ENCODE data around the gene KLK6.

Gene KLK6
- 0 reads per million in 2 donors for total RNA-seq

- DNase-seq = no peak
Measured at GRCh38 chr19:50969413-50969760, at the start of gene KLK6. TSS of gene KLK6 (minus strand) at chr19:50969591. CDS start at chr19:50968104, 1,487 bp downstream.

GRCh38 chr19:51018745-51019543 is 49.6 kb upstream of the KLK6 start:
- DNase-seq = no peak

DNA sequence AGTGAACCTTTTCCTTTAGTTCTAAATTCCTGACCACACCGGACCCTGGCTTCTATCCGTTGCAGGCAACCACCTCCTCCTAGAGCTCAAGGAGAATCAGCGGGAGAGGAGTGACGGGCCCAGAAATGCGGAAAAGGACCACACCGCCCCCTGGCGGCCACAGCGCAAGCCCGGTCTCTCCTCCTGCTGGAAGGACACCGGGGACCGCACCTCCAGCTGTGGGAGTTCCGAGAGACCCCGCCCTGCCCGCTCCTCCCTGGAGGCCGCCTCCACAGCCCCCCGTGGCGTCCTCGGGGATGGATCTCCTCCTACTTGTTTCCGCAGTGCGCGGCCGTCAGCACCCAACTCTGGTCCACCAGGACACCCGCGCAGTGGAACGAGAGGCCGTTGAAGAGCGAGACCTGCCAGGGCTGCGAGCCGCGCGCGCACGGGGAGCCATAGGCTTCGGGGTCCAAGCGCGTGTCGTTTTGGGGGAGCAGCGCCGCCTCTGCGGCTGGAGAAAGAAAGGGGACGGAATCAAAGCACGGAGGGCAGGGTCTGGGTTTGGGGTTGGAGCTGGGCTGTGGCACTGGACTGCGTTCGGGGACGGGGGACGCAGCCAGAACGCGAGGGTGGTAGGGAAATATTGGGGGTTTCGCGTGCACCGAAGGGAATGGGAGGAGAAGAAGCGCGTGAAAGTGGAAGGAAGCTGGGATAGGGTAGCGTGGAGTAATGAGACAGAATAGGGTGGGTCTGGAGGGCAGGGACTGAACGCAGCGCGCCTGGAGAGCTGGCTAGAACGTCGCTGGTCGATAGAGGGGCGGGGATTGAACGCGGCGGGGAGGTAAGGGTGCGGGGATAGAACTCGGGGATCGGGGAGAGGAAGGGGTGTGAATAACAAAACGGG is 47.6 kb upstream of the KLK6 start:
- DNase-seq = peak in 3 of 5 experiments; percentile 17 to 42 (median 37)

DNA sequence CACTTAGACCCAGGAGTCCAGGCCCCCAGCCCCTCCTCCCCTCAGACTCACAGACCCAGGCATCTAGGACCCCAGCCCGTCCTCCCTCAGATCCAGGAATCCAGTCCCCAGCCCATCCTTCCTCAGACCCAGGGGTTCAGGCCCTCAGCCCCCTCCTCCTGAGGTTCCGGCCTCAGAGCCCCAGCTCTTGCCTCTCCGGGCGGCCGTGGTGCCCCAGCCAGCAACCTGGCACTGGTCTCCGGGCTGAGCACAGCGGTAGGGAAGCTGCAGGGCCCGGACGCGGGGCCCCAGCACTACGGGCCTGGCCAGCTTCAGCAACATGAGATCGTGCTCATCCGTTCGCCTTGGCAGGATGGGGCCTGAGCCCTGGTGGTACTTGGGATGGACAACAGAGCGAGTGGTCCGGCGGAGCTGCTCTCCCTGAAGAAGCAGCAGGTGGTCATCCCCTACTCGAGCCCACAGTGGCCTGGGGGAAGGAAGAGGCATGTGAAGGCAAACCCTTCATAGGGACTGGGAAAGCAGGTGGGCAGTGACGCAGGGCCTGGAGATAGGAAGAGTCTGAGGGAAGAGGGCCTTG is 46.4 kb upstream of the KLK6 start:
- no peak for DNase-seq

DNA sequence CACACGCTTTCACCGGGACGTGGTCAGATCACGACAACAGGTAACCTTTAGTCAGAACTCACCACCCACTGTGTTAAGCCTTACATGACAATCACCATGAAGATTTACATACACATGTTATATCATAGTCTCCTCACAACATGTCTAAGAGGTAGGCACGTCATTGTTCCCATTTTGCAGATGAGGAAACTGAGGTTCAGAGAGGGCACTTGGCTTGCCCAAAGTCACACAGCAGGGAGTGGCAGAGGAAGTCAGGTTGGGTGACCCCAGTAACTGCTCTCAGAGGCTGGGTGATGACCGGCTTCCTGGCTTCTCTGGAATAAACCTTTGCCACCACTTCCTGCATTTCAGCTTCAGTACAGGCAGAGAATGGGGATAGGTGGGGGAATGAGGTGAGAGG is 44.9 kb upstream of the KLK6 start:
- peak in 1 of 5 experiments; percentile 13 for DNase-seq

DNA sequence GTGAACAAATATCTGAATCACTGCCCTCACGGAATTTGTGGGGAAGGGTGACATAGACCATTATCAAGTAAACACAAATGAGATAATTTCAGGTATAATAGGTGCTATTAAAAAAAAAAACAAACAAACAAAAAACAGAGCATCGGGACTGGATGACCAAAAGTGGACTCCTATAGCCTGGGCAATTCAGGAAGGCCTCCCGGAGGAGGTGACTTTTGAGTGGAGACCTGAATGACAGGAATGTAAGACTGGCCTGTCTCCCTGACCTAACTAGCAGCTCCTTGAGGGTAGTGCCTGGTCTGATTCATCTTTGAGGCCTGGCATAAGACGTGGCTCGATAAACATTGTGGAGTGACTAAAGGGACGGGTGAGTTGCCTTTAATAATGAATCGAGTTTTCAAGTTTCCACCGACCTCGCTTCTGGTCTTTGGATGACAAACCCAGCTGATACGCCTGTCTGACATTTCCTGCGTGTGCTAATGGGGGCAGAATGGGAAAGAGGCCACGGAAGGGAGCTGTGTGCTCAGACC is 43.3 kb upstream of the KLK6 start:
- no peak for DNase-seq

DNA sequence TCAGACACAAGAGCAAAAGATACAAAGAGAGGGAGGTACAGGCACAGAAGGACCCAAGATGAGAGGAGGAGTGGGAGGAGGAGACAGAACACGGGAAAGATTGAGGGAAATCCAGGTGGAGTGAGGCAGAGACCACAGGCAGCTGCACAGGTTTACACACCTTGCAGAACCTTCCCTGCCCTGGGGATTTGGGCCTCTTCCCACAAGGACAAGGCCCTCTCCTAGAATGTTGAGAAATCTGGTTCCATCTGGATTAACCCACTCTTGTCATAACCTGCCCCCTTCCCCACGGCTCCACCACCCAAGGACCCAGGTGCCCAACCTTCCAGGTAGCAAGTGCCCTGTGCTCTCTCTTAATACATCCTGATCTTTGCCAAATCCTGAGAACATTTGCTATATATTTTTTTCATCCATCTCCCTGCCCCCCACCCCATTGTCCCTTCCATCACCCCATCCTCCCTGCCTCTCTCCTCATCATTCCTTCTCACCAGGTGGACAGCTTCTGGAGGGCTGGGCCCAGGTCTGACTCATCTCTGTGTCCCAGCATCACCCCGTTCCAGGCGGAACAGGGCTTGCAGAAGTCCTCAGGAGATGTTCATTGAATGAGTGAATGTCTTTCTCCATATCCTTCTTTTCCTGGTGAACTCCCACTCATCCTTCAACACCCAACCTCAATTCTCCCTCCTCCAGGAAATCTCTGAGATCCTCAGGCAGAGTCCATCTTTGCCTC is 40.8 kb upstream of the KLK6 start:
- DNase-seq = no peak

DNA sequence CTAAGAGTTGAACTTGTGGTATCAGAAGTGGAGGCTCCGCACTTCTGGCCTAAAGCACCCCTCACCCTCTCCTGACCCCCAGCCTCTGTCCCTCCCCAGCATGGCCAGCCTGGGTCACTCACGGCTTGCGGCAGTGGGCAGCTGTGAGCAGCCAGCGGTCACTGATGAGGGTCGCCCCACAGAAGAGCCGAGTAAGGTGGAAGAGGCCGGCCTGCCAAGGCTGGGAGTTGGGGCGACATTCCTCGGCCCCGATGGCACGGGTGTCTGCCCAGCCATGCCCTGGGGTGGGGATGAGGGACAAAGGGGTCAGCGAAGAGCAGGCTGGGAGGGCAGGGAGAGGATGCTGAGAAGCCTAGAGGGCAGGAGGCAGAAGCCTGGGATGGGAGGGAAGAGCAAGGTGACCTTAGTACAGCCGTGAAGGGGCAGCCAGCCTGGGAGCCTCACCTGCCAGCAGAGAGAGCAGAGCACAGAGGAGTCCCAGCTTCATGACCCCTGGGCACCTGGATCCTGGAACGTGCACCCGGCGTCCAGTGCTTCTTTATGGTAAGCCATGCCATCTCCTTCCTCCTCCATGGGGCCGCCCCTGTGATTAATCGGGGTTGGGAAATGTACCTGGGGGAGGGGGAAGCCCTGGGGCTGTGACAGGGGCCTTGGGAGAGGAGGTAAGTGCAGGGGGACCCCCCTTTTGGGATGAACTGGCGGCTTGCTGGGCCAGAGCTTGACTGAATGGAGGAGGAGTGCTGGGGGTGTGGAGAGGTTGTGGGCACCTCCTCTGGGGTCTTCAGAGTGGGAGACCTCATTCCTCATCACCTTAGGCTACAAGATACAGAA is 39.9 kb upstream of the KLK6 start:
- no peak for DNase-seq

GRCh38 chr19:51007488-51007887 is 38.1 kb upstream of the KLK6 start:
- DNase-seq = no peak

DNA sequence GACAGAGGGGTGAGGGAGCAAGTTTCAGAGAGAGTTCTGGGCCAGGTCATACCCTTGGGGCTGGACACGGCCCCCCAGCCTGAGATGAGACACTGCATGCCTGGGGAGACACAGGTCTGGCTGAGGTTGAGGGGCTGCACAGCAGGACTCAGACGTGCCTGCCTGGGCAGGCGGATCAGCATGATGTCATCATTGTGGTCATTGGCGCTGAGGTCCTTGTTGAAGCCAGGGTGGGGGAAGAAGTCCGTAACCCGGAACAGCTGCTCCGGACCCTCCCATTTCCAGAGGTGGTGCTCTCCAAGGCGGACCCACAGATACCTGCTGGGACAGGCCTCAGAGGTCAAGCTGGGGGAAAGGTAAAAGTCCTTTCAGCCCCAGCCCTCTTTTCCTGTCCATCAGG is 37.0 kb upstream of the KLK6 start:
- no peak for DNase-seq

DNA sequence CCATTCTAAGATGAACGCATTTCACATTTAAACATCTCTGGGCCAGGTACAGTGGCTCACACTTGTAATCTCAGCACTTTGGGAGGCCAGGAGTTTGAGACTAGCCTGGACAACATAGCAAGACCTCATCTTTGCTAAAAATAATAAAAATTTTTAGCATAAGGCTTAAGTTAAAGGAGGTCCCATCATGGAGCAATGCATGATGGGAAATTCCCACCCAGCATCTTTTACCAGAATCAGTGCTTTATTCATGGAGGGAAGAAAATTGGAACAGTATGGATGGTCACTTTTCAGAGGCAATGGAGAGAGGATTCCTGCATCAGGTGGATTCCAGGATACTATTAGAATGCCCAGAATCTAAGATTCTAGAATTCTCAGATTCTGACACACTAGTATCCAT is 35.9 kb upstream of the KLK6 start:
- DNase-seq = no peak

DNA sequence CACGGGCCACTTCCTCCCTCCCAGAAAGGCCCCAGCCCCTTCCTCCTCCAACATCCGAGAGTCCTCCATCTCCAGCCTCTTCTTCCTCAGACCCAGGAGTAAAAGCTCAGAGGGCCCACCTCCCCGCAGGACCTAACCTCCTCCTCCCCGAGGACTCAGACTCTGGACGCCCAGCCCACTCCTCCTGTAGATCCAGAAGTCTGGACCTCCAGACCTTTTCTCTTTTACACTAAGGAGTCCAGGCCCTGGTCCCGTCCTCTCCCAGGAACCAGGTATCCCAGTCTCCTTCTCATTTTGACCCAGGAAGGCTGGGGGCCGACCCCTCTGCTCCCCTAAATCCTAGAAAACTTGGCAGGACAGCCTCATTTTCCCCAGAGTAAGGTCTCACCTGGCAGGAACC is 33.9 kb upstream of the KLK6 start:
- no peak for DNase-seq

DNA sequence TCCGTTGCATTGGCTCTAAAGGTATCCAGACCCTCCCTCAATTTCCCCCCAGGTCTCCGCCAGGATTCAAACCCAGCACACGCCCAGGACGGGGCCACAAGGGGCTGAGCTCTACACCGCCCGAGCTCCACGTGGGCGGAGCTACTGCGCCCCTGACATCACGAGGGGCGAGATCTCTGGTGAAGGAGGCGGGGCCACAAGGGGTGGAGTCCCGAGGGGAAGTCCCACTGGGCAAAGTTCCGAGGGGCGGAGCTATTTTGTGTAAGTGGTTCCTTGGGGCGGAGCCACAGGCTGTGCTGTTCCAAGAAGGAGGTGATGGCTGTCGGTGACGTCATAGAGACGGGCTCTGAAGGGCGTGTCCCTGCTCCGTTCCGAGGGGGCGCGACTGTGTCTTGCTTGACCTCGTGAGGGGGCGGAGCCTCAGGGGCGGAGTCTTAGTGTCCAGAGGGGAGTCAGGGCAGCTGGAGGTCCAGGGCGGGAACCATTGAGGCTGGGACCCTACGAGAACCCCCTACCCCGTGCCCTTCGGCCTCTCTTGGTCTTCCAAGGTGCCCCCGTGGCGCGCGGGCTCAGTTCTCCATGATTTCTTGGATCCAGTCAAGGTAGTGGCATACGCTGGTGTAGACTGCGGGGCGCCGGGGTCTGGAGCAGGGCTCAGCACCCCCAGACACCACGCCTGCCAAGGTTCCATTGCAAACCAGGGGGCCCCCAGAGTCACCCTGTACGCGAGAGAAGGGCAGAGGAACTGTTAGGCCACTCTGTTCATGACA is 33.3 kb upstream of the KLK6 start:
- DNase-seq = peak in 1 of 5 experiments; percentile 15

- DNase-seq = no peak
Measured at GRCh38 chr19:51002089-51002532, 32.7 kb upstream of the KLK6 start.

DNA sequence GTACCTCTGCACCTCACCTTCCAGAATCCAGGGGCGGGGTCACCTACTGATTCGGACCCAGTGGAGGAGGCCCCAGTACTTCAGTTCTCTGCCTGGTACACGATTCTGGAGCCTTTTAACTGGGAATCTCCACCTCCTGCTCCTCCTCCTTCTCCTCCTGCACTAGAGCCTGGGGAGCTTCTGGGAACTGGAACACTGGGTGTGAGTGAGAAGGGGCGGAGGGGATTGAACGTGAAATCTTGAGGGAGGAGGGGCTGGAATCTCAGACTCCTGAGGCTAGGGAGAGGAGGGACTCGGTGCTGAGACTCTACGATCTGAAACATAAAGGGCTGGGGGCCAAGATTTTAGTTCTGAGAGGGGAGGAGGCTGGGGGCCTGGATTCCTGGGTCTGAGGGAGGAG is 32.1 kb upstream of the KLK6 start, which contains the start of gene KLK8:
KLK8 (minus strand) TSS at position 90 of the 400 bp plus-strand sequence. CDS start 437 bp downstream, outside the sequence.
- DNase-seq = no peak

DNA sequence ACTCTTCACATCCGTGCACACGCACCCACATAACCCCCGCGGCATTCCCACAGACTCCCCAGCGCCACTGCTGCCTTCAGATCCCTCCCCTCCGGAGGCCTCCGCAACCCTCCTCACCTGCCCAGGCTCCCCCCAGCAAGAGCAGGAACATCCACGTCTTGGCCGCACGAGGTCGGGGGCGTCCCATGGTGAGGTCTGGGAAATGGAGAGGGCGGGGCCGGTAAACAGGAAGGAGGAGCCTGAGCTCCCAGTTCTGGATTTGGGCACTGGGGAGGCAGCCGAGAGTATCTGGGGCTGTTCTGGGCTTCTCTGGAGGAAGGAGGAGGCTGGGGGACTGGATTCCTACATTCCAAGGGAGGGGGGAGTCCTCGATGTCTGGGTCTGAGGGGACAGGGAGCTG is 31.6 kb upstream of the KLK6 start:
- no peak for DNase-seq

DNA sequence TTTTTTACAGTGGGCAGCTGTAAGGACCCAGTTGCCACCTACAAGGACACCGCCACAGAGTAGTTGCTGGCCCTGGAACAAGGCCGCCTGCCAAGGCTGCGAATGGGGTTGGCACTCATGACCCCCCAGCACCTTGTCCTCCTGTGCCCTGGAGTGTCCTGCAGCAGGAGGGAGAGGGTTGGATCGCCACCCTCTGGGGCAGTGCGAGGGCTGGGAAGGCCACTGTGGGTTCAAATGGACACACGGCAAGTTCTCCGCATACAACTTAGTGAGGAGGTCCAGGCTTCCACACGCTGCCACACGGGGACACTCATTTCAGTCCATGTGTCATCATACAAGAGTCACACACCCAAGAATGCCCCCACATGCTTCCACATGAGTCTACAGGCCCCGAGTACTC is 31.0 kb upstream of the KLK6 start:
- no peak for DNase-seq

DNA sequence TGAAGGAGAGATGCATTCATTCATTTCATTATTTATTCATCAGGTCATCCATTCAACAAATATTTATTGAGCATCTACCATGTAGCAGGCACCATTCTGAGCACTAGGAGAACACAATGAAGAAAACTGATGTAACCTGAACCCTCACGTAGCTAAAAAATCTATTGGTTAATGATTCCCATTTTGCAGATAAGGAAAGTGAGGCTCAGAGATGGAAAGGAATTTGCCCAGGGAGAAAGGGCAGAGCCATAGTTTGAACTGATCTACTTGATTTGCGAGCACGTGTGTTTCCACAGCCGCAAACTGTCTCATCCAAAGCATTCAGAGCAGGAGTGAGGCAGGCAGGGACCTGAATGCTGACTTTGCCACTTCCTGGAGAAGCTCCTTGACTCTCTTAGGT is 29.3 kb upstream of the KLK6 start:
- no peak for DNase-seq

- DNase-seq = no peak
Measured at GRCh38 chr19:50998061-50998460, 28.7 kb upstream of the KLK6 start.

DNA sequence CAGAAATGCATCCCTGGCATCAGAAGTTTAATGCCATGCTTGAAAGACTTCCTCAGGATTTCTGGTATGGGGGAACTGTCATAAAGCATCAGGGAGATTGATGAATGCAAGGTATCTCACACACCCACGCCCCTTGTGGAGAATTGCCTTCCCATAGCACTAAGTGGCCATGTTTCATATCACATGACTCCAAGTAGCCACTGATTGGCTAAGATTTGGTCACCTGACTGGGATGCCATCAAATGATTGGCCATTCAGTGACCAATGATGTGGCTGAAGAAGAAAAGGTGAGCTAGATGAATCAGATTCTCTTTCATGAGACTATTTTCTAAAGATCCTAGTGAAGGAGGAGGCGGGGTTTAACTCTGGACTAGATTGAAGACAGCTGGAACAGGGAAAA is 24.7 kb upstream of the KLK6 start:
- no peak for DNase-seq

GRCh38 chr19:50992666-50993035 is 23.3 kb upstream of the KLK6 start:
- no peak for DNase-seq

Data from T-helper 2 cell (primary cell).